Stimulated activated CD8-positive, alpha-beta memory T cell treated with anti-CD3 and anti-CD28 coated beads, Interleukin-15, amount 100 ng/mL, for 24 hours (primary cell): ENCODE results near the gene SCN8A.
A peak's percentile ranks its signal among the peaks of the same experiment; 100 is the strongest.

Experiments
- DNase-seq: peaks from one replicate; pipeline ENCODE4 v3.0.0-alpha.2; 2020; ENCODE audit warnings: low read depth

Gene SCN8A

GRCh38 chr12:51834411-51834810 is 243.4 kb downstream of the SCN8A start:
- DNase-seq = no peak

GRCh38 chr12:51836041-51836826 is 245.2 kb downstream of the SCN8A start:
- DNase-seq = no peak

- no peak for DNase-seq
Measured at GRCh38 chr12:51836827-51837173, 245.8 kb downstream of the SCN8A start.

- no peak for DNase-seq
Measured at GRCh38 chr12:51837286-51837685, 246.3 kb downstream of the SCN8A start.

GRCh38 chr12:51838036-51838435 is 247.0 kb downstream of the SCN8A start:
- DNase-seq = no peak

GRCh38 chr12:51838762-51839161 is 247.7 kb downstream of the SCN8A start:
- DNase-seq = no peak

- no peak for DNase-seq
Measured at GRCh38 chr12:51839310-51839947, 248.4 kb downstream of the SCN8A start.

GRCh38 chr12:51840966-51841365 is 249.9 kb downstream of the SCN8A start:
- no peak for DNase-seq

- no peak for DNase-seq
Measured at GRCh38 chr12:51841727-51842126, 250.7 kb downstream of the SCN8A start.

- DNase-seq = no peak
Measured at GRCh38 chr12:51844854-51845253, 253.8 kb downstream of the SCN8A start.

- DNase-seq = no peak
Measured at GRCh38 chr12:51845482-51845881, 254.4 kb downstream of the SCN8A start.

- no peak for DNase-seq
Measured at GRCh38 chr12:51846271-51846691, 255.2 kb downstream of the SCN8A start.

- DNase-seq = peak; percentile 25
Measured at GRCh38 chr12:51846911-51847642, 256.0 kb downstream of the SCN8A start.

- DNase-seq = no peak
Measured at GRCh38 chr12:51847643-51848325, 256.8 kb downstream of the SCN8A start.

GRCh38 chr12:51848326-51848727 is 257.3 kb downstream of the SCN8A start, which contains the start of gene FIGNL2:
Gene FIGNL2 (minus strand): TSS chr12:51848718. CDS start chr12:51822413, 26,305 bp downstream.
- no peak for DNase-seq

GRCh38 chr12:51848841-51849735 is 258.1 kb downstream of the SCN8A start:
- DNase-seq = no peak

GRCh38 chr12:51850081-51850964 is 259.3 kb downstream of the SCN8A start:
- DNase-seq = no peak

- DNase-seq = no peak
Measured at GRCh38 chr12:51850965-51851299, 259.9 kb downstream of the SCN8A start.

- no peak for DNase-seq
Measured at GRCh38 chr12:51851413-51852124, 260.5 kb downstream of the SCN8A start.
